NT2/D1 (cell line): ENCODE data around the gene HOXA1.
A peak's percentile ranks its signal among the peaks of the same experiment; 100 is the strongest.

Source experiments
- DNase-seq: peaks from one replicate; pipeline ENCODE4 v3.0.0-alpha.2; 2011; ENCODE audit warnings: low read depth, low spot score
- H3K27me3 ChIP-seq: 2 replicates; pipeline ENCODE4 v1.6.0; 2011; ENCODE audit warnings: mild to moderate bottlenecking; ENCODE audit not compliant: insufficient read length, insufficient read depth
- H3K36me3 ChIP-seq: 2 replicates; pipeline ENCODE4 v1.6.1; 2011; ENCODE audit warnings: mild to moderate bottlenecking, low read length, mixed read lengths; ENCODE audit not compliant: insufficient read depth, insufficient read length
- H3K4me1 ChIP-seq: 2 replicates; pipeline ENCODE4 v1.5.1; 2011; ENCODE audit not compliant: insufficient read depth, insufficient read length
- H3K4me3 ChIP-seq: 2 replicates; pipeline ENCODE4 v1.5.1; 2011; ENCODE audit warnings: low read depth; ENCODE audit not compliant: insufficient read length
- H3K9ac ChIP-seq: 2 replicates; pipeline ENCODE4 v1.6.0; 2011; ENCODE audit warnings: low read depth; ENCODE audit not compliant: insufficient read length
- H3K9me3 ChIP-seq: 2 replicates; pipeline ENCODE4 v1.5.1; 2011; ENCODE audit warnings: mild to moderate bottlenecking, low read length; ENCODE audit not compliant: insufficient read depth
- SUZ12 ChIP-seq: IDR thresholded peaks from 2 replicates; pipeline ENCODE4 v1.6.1; 2011; ENCODE audit not compliant: insufficient read length, insufficient read depth; ENCODE audit errors: extremely low read depth
- YY1 ChIP-seq: IDR thresholded peaks from 2 replicates; pipeline ENCODE4 v1.6.1; 2011; ENCODE audit not compliant: insufficient read length, insufficient read depth
- ZNF274 ChIP-seq: IDR thresholded peaks from 2 replicates; pipeline ENCODE4 v1.6.1; 2011; ENCODE audit warnings: mild to moderate bottlenecking, low read depth, low read length

HOXA1 gene

DNA sequence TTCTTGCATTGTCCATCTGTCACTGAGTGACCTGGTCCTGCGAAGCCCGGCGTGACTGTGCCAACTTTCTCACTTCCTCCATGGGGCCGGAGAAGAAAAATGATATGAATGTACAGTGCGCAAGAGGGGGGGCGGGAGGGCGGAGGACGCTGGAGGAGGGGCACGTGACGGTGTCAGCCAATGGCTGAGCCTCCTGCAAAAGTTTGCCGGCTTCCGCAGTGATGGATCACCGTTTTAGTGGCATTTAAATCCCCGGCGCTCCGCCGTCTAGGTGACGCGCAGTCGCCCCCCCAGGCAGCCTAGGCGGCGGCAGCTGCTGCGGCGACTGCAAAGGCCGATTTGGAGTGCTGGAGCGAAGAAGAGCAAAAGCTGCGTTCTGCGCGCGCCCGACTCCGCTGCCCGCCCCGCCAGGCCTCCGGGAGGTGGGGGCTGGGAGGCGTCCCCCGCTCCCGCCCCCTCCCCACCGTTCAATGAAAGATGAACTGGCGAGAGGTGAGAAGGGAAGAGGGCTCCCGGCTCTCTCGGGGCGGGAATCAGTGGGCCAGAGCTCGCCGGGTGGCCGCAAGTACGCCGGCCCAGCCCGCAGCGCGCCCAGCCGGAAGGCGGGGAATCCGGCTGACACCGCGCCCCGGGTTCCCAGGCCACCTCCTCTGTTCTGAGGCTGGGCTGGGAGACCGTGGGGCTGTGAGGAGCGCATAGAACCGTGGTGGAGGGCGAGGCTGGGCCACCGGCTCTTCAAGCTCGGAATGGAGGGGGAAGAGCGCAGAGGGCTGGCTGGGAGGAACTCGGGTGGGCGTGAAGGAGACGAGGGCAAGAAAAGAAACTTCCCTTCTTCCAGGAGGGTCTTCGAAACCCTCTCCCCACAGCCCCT lies at the start of gene HOXA1:
TSS of gene HOXA1 (minus strand) at position 104 of the 871 bp plus-strand sequence. CDS start at position 16, 88 bp downstream.
- no peak for DNase-seq
- H3K9me3 ChIP-seq: no peaks in the 10 kb centered on the region
- peaks cover 13% of the 10 kb centered on the region for H3K4me1 ChIP-seq
- peaks cover 9% of the 10 kb centered on the region for H3K36me3 ChIP-seq
- H3K27me3 ChIP-seq: peaks cover 89% of the 10 kb centered on the region
- peak within 1 kb of the TSS; percentile 60 for H3K4me3 ChIP-seq
- TF ChIP-seq ZNF274 (no peak), SUZ12 (no peak), YY1 (no peak)
- peak within 1 kb of the TSS; percentile 76 for H3K9ac ChIP-seq

DNA sequence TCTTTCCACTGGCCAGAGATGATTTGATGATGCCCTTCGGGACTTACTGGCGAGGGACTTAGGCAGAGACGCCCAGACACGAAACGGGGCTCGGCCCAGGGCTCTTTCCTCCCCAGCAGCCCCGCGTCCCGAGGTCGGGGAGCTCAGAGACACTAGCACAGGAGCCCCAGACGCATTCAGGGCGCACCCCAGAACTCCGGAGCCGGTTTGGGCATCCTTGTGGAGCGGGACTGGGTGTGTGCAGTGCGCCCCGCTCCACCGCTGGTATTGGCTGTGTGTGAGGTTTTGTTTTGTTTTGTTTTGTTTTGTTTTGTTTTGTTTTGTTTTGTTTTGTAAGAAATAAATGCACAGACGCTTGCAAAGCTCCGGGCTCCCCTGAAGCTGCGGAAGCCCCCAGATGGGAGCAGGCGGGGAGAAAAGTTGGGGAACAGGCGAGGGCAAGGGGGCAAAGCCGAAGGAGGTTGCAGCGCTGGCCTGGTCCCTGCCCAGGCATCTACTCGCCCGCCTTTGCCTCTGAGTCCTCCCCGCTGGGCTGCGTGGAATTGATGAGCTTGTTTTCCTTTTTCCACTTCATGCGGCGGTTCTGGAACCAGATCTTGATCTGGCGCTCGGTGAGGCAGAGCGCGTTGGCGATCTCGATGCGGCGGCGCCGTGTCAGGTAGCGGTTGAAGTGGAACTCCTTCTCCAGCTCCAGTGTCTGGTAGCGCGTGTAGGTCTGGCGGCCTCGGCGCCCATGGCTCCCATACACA lies 49.5 kb upstream of the HOXA1 start:
- DNase-seq: no peak
- Histone ChIP-seq H3K4me3 (no peak overlapping the region), H3K36me3 (no peaks in the 10 kb centered on the region), H3K9ac (no peak overlapping the region), H3K4me1 (no peaks in the 10 kb centered on the region), H3K9me3 (no peaks in the 10 kb centered on the region; the same call in 1 of the 2 replicates), H3K27me3 (peaks cover 99% of the 10 kb centered on the region)
- TF ChIP-seq ZNF274: no peak

DNA sequence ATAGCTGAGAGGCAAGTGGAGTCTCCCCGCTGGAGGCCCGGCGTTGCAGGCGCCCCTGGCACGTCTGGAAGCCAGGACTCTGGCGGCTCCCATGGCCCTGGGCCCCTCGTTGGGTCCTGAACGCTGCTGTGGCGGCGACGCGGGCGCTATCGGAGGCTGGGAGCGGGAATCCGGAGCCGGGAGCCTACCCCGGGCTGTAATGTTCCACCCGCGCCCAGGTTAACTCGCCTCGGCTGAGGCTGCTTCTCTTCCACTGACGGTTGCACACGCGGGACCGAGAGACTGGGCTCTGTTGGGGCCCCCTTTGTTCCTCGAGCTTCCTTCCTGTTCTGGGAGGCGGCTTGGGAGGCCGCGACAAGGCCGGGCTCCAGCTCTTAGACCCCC lies 49.0 kb upstream of the HOXA1 start:
- H3K9me3 ChIP-seq: no peaks in the 10 kb centered on the region; the same call in 1 of the 2 replicates
- no peak for DNase-seq
- no peaks in the 10 kb centered on the region for H3K36me3 ChIP-seq
- H3K4me3 ChIP-seq: no peak overlapping the region
- TF ChIP-seq SUZ12 (no peak), YY1 (no peak), ZNF274 (no peak)
- no peaks in the 10 kb centered on the region for H3K4me1 ChIP-seq
- H3K9ac ChIP-seq: no peak overlapping the region
- peaks cover 99% of the 10 kb centered on the region for H3K27me3 ChIP-seq

DNA sequence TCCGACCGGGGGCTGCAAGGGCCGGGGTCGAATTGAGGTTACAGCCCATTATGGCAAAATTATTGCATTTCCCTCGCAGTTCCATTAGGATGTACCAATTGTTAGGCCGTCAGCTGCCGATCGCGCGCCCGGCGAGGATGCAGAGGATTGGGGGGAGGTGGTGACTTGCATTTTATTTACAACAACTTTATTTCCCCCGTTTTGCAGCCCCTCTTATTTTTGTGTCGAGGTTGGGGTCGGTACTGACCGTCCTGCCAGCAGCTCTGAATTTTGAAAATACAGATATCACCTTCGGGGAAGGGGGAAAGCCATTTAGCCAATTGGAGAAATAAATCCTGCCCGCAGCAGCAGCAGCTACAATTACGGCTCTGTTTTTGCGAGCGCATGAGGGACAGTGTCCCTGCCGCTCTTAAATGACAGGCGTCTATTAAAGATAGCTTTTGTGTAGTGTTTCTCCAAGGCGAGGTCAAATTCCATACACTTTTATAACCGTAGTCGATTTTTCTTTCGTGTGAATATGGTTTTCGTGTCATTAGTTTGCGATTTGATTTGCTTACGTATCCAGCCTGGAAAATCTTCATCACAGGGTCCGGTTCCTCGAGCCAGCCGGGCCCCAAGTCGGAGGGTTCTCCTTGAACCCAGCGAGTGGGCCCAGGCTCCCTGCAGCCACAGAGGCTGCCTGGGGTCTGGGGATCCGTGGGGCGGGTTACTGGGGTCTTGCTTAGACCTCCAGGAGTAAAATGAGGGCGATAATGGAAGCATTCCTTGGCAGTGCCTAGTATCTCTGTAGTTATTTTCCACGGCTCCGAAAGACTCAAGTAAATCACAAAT lies 48.4 kb upstream of the HOXA1 start:
- Histone ChIP-seq H3K36me3 (no peaks in the 10 kb centered on the region), H3K27me3 (peaks cover 99% of the 10 kb centered on the region), H3K9ac (no peak overlapping the region), H3K4me1 (no peaks in the 10 kb centered on the region), H3K9me3 (no peaks in the 10 kb centered on the region; the same call in 1 of the 2 replicates), H3K4me3 (no peak overlapping the region)
- TF ChIP-seq SUZ12 (no peak), ZNF274 (no peak), YY1 (no peak)
- DNase-seq: no peak

- TF ChIP-seq SUZ12 (peak; percentile 77), YY1 (no peak), ZNF274 (no peak)
- Histone ChIP-seq H3K9ac (peak within 1 kb of the TSS; percentile 76), H3K4me3 (peak within 1 kb of the TSS; percentile 48), H3K4me1 (no peaks in the 10 kb centered on the region), H3K27me3 (peaks cover 99% of the 10 kb centered on the region), H3K36me3 (no peaks in the 10 kb centered on the region), H3K9me3 (no peaks in the 10 kb centered on the region; the same call in 1 of the 2 replicates)
- peak; percentile 86 for DNase-seq
Observed at GRCh38 chr7:27143023-27143949, 47.5 kb upstream of the HOXA1 start, which contains the start of gene HOXA5. HOXA5 (minus strand) TSS chr7:27143681; CDS start chr7:27143607, 74 bp downstream.

GRCh38 chr7:27142580-27143022 lies 46.8 kb upstream of the HOXA1 start:
- Histone ChIP-seq H3K4me3 (peak overlapping the region; percentile 48), H3K4me1 (no peaks in the 10 kb centered on the region), H3K9me3 (no peaks in the 10 kb centered on the region; the same call in 1 of the 2 replicates), H3K27me3 (peaks cover 99% of the 10 kb centered on the region), H3K36me3 (no peaks in the 10 kb centered on the region), H3K9ac (peak overlapping the region; percentile 76)
- no peak for DNase-seq
- TF ChIP-seq YY1: no peak
